Measurements from ENCODE around the gene SATB1.

SATB1 gene

GRCh38 chr3:18428991-18429745 is 4.0 kb upstream of the SATB1 start:
- peak in 1 of 2 experiments; percentile 2 for DNase-seq

DNA sequence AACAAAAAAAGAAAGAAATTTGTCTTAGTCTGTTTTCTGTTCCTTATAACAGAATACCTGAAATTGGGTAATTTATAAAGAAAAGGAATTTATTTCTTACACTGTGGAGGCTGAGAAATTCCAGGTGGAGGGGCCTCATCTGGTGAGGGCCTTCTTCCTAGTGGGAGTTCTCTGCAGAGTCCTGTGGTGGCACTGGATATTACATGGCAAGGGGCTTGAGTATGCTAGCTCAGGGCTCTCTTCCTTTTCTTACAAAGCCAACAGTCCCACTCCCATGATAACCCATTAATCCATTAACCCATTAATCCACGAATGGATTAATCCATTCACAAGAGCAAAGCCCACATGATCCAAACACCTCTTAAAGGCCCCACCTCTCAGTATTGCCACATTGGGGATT is 2.9 kb upstream of the SATB1 start:
- peak; percentile 12 to 53 for DNase-seq

DNA sequence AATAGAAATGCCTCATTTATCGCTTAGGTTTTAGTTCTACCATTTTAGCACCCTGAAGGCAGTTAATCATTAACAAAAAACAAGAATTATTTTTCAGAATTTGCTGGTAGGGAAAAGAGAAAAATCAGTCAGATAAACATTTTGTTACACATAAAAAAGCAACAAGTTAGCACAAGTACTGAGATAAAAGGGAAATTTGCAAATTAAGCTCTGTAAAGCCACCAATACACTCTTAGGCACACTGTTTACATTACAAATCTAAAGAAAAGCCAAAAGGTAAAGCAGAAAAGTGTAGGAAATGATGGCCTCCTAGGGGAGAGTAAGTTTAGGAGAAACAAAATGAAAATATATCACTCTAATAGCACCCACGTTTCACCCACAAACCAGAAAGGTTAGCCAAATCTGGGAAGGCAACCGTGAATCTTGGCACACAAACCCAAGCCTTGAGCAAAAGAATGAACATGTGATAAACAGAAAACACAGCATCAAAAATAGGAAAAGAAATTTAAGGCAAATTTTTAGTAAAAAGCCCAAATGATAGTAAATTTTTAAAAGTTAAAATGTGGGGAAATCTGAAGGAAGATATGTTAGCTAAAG is 1.6 kb upstream of the SATB1 start:
- no peak for DNase-seq

- peak; percentile 13 to 80 for DNase-seq
Measured at GRCh38 chr3:18425641-18426257, 610 bp upstream of the SATB1 start.

- DNase-seq: peak in 1 of 2 experiments; percentile 38
Measured at GRCh38 chr3:18424213-18424728, 868 bp downstream of the SATB1 start.

- DNase-seq: peak; percentile 22 to 62
Measured at GRCh38 chr3:18423401-18424212, 1.5 kb downstream of the SATB1 start.

DNA sequence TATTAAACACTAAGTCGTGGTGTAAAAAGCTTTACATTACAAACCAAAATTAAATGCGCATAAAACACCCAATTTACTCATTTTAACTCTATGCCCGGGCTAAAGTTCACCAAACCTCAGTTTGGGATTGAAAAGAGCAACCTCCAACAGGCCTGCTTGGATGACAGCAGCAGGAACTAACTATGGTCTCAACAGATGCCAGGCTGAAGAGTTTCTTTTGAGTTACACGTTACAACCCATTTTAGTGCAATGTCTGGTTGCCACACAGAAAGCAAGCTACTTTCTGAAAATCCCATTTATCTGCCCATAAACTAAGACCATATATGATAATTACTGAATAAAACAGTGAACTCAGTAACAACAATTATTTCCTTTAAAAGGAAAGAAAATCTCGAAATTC is 2.2 kb downstream of the SATB1 start:
- no peak for DNase-seq

- DNase-seq: no peak
Measured at GRCh38 chr3:18420555-18420954, 4.6 kb downstream of the SATB1 start.

DNA sequence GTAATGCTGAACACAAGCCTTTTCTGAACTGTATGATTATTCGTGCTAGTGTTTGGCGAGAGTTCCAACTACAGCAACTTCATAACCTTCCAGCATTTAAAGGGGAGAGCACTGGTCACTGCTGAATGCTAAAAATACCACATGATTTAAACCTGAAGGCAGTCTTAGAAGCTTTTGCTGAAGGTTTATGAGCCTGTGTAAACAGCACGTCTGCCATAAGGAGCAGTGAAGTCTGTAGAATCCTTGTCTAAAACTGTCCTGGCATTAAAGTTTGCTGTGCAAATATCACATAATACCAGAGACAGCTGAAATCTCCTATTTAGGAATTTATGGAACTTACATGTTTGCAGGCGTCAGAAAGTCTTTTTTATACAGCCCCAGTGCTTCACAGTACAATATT is 5.9 kb downstream of the SATB1 start:
- DNase-seq: no peak

- DNase-seq: peak; percentile 25 to 69
Measured at GRCh38 chr3:18417904-18418572, 7.1 kb downstream of the SATB1 start.

- DNase-seq: no peak
Measured at GRCh38 chr3:18416332-18416731, 8.8 kb downstream of the SATB1 start.

- no peak for DNase-seq
Measured at GRCh38 chr3:18415839-18416238, 9.3 kb downstream of the SATB1 start.

- no peak for DNase-seq
Measured at GRCh38 chr3:18415167-18415566, 10.0 kb downstream of the SATB1 start.

- DNase-seq: no peak
Measured at GRCh38 chr3:18412684-18413083, 12.5 kb downstream of the SATB1 start.

DNA sequence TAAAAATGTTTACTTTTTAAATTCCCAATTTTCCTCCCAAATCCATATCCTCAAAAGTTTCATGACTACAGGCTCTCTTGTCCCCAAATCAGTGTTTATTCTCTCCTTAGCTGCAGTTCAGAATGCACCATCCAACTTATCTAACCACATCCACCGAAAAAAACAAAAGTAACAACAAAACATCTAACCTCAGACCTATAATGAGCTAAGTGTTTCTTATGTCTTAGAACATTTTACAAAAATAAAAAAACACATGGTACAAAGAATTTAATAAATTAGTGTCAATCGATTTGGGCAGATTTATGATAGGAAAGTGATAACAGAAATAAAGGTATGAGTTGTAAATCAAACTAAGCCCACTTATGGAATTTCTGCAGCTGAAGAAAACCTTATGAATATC is 13.6 kb downstream of the SATB1 start:
- no peak for DNase-seq

- no peak for DNase-seq
Measured at GRCh38 chr3:18410205-18410604, 14.9 kb downstream of the SATB1 start.

GRCh38 chr3:18409266-18409665 is 15.9 kb downstream of the SATB1 start:
- no peak for DNase-seq

DNA sequence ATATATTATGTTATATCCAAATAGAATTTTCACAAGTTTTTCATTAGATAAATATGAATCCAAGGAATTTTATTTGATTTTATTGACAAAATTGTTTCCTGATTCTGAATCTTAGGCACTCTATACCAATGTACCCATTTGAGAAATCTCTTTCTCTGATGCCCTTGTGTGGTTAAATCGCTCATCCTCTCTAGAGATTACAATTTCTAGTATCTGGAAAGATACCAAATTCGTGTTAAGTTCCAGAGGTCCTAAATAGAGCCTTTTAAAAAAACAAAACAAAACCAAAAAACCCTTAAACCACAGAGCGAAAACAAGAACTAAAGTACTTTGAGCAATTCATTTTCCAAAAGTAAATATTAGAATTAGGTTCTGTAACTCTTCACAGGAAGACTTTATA is 20.0 kb downstream of the SATB1 start:
- DNase-seq: no peak

- no peak for DNase-seq
Measured at GRCh38 chr3:18403061-18403460, 22.1 kb downstream of the SATB1 start.

- DNase-seq: no peak
Measured at GRCh38 chr3:18402239-18402799, 22.8 kb downstream of the SATB1 start.

GRCh38 chr3:18401300-18401961 is 23.7 kb downstream of the SATB1 start:
- no peak for DNase-seq

GRCh38 chr3:18398448-18398847 is 26.7 kb downstream of the SATB1 start:
- DNase-seq: no peak

Measured in NCI-H524 (cell line).